A549 (cell line): ENCODE measurements around the gene SLC35B3. TPM values are rescaled to one million over a fixed set of nuclear protein-coding genes. Genes with fewer than 3 reads are reported as not detected.

Source experiments
- ATAC-seq, 2 experiments: fragments of 200-7000 bp in 1 of 2; fragments of >200 bp in 1 of 2; cut with Nextera tagmentation in 1 of 2; cut with Tn5 transposase in 1 of 2; 3 replicates each; pipeline versions ENCODE4 v1.8.0 to v1.9.1; 2018 to 2020; ENCODE audit warnings: mild to moderate bottlenecking in 1 of 2, moderate library complexity in 1 of 2
- CTCF ChIA-PET: fragments of 300-600 bp; sonication (Branson Sonifier 250); formaldehyde crosslinking; extraction: SDS; loops from one replicate; lab custom pipeline; 2021; ENCODE audit warnings: antibody characterized with exemption, inconsistent platforms; lab: Yijun Ruan, JAX
- POLR2A ChIA-PET: fragments of 350-600 bp; formaldehyde crosslinking; extraction: SDS; loops from one replicate; lab custom pipeline; 2021; ENCODE audit warnings: antibody characterized with exemption, inconsistent platforms; lab: Yijun Ruan, JAX
- DNase-seq, 2 experiments: peaks; one replicate each; pipeline versions ENCODE4 v3.0.0 to v3.0.0-alpha.2; 2011 to 2016; ENCODE audit warnings: low read depth in 1 of 2, low spot score in 1 of 2
- FAIRE-seq: peaks from 2 replicates; lab custom pipeline; 2011; peaks lifted over from hg19 to GRCh38; lab: Jason Lieb, UNC
- H3K27ac ChIP-seq, 2 experiments: fragments of >200 bp; sonication (Bioruptor Twin); formaldehyde crosslinking; 3 replicates each; pipeline ENCODE4 v1.5.1; 2016 to 2017
- H3K4me1 ChIP-seq: fragments of >200 bp; sonication (Bioruptor Twin); formaldehyde crosslinking; 3 replicates; pipeline ENCODE4 v1.6.1; 2016
- H3K4me2 ChIP-seq: fragments of >200 bp; sonication (Bioruptor Twin); formaldehyde crosslinking; 3 replicates; pipeline ENCODE4 v1.6.1; 2016
- H3K4me3 ChIP-seq: fragments of >200 bp; sonication (Bioruptor Twin); formaldehyde crosslinking; 3 replicates; pipeline ENCODE4 v1.5.1; 2016
- H3K9me3 ChIP-seq: fragments of >200 bp; sonication (Bioruptor Twin); formaldehyde crosslinking; 3 replicates; pipeline ENCODE4 v1.6.1; 2016
- BHLHE40 ChIP-seq: IDR thresholded peaks from 2 replicates; pipeline ENCODE4 v1.6.1; 2012; ENCODE audit warnings: low read depth, low read length, inconsistent platforms
- CHD4 ChIP-seq: fragments of 200-600 bp; sonication (generic); IDR thresholded peaks from 2 replicates; pipeline ENCODE4 v1.6.1; 2016; ENCODE audit warnings: antibody characterized with exemption, mild to moderate bottlenecking, borderline replicate concordance
- E2F6 ChIP-seq: IDR thresholded peaks from 2 replicates; pipeline ENCODE4 v1.6.1; 2012; ENCODE audit warnings: low read depth, borderline replicate concordance
- FOSB ChIP-seq: fragments of 250-450 bp; sonication (Bioruptor Pico); IDR thresholded peaks from 2 replicates; pipeline ENCODE4 v1.5.0; 2020; ENCODE audit warnings: mild to moderate bottlenecking, moderate library complexity
- GATA3 ChIP-seq: IDR thresholded peaks from 2 replicates; pipeline ENCODE4 v1.6.1; 2012; ENCODE audit warnings: borderline replicate concordance
- HEYL ChIP-seq: fragments of 250-450 bp; sonication (Bioruptor Pico); IDR thresholded peaks from 2 replicates; pipeline ENCODE4 v1.8.0; 2021; ENCODE audit warnings: mild to moderate bottlenecking, moderate library complexity
- HOXB13 ChIP-seq: fragments of 250-450 bp; sonication (Bioruptor Pico); IDR thresholded peaks from 2 replicates; pipeline ENCODE4 v1.5.0; 2020; ENCODE audit warnings: low read depth, mild to moderate bottlenecking, moderate library complexity
- KDM1A ChIP-seq: fragments of 200-600 bp; sonication (generic); IDR thresholded peaks from 2 replicates; pipeline ENCODE4 v1.6.1; 2016; ENCODE audit warnings: low read depth, mild to moderate bottlenecking
- KDM5A ChIP-seq: fragments of 200-600 bp; sonication (generic); IDR thresholded peaks from 2 replicates; pipeline ENCODE4 v1.6.1; 2016; ENCODE audit warnings: antibody characterized with exemption, mild to moderate bottlenecking
- MAX ChIP-seq: IDR thresholded peaks from 2 replicates; pipeline ENCODE4 v1.6.1; 2012
- MYC ChIP-seq: IDR thresholded peaks from 2 replicates; pipeline ENCODE4 v1.6.1; 2012; ENCODE audit warnings: mild to moderate bottlenecking, inconsistent platforms, low read length, improper control_type of control experiment, borderline replicate concordance
- PHF8 ChIP-seq: fragments of 200-600 bp; sonication (generic); IDR thresholded peaks from 2 replicates; pipeline ENCODE4 v1.6.1; 2016; ENCODE audit warnings: low read depth, mild to moderate bottlenecking, antibody characterized with exemption, moderate library complexity, borderline replicate concordance
- POLR2A ChIP-seq: IDR thresholded peaks from 2 replicates; pipeline ENCODE4 v1.6.1; 2012; ENCODE audit warnings: mild to moderate bottlenecking, low read length
- POLR2AphosphoS2 ChIP-seq: conservative IDR thresholded peaks from 2 replicates; pipeline ENCODE4 v1.6.1; 2012; ENCODE audit warnings: low read length, improper control_type of control experiment, inconsistent platforms
- RFX5 ChIP-seq: fragments of 450-650 bp; IDR thresholded peaks from 2 replicates; pipeline ENCODE4 v1.7.1; 2014; ENCODE audit warnings: antibody characterized with exemption, mild to moderate bottlenecking, moderate library complexity
- RNF2 ChIP-seq: fragments of 200-600 bp; sonication (generic); IDR thresholded peaks from 2 replicates; pipeline ENCODE4 v1.6.1; 2016; ENCODE audit warnings: low read depth, mild to moderate bottlenecking, antibody characterized with exemption, moderate library complexity, borderline replicate concordance
- TFCP2L1 ChIP-seq: fragments of 250-450 bp; sonication (Bioruptor Pico); IDR thresholded peaks from 2 replicates; pipeline ENCODE4 v1.5.0; 2021; ENCODE audit warnings: mild to moderate bottlenecking
- TP53 ChIP-seq: fragments of 250-450 bp; sonication (Bioruptor Pico); IDR thresholded peaks from 2 replicates; pipeline ENCODE4 v1.5.0; 2021; ENCODE audit warnings: mild to moderate bottlenecking, moderate library complexity
- WGBS: methylation state at CpG from one replicate; pipeline ENCODE4 v1.1.6; 2017; ENCODE audit errors: missing lambda C conversion rate; 5-methylcytosine and 5-hydroxymethylcytosine counted together
- polyA plus RNA-seq, 4 experiments: library from polyadenylated mRNA; depleted of rRNA in 3 of 4; stranded (reverse); fragments of >200 nt; fragmentation: RNase III in 1 of 4; extraction: RNeasy Plus Mini Kit Qiagen cat#74134 plus additional on column Dnase treatment in 1 of 4; gene quantifications; 2 replicates in 3 of 4; 3 replicates in 1 of 4; pipeline ENCODE4 v1.2.3, GENCODE V29; 2011 to 2017
- TF ChIP-seq, protein P1 (sequence below): fragments of 150-350 bp; IDR thresholded peaks from 2 replicates; pipeline ENCODE4 v1.6.1; 2014; ENCODE audit warnings: low read depth, mild to moderate bottlenecking, low read length
- TF ChIP-seq, protein P2 (sequence below): fragments of 450-650 bp; IDR thresholded peaks from 2 replicates; pipeline ENCODE4 v1.6.1; 2014; ENCODE audit warnings: antibody characterized with exemption
- TF ChIP-seq, protein P3 (sequence below): fragments of 250-450 bp; sonication (Bioruptor Pico); IDR thresholded peaks from 2 replicates; pipeline ENCODE4 v1.5.0; 2021; ENCODE audit warnings: mild to moderate bottlenecking, moderate library complexity, borderline replicate concordance

SLC35B3 gene
- polyA plus RNA-seq, 2 of the 4 experiments (the other 2 are of a cell fraction) = 13.3 to 22.9 TPM

- POLR2A ChIA-PET = no interaction called here
- no peak overlapping the region for H3K4me2 ChIP-seq
- no peak for FAIRE-seq
- no peak for ATAC-seq
- CTCF ChIA-PET = interaction anchor here (0.7 kb wide), 1 partner anchor 1166 kb away, joined by 3 read pairs; no protein-coding TSS in a partner anchor
- H3K4me3 ChIP-seq = no peak overlapping the region
- DNase-seq = no peak
- no peaks in the 10 kb centered on the region for H3K4me1 ChIP-seq
- no peaks in the 10 kb centered on the region for H3K9me3 ChIP-seq
- WGBS = 22% methylated on average over 1 of the region's 1 CpG
- H3K27ac ChIP-seq = no peak overlapping the region
- TF ChIP-seq MAX (no peak), PHF8 (no peak), E2F6 (no peak), HOXB13 (CRISPR knock-in tag) (no peak), GATA3 (no peak), BHLHE40 (no peak), CHD4 (no peak), RFX5 (no peak), TP53 (CRISPR knock-in tag) (no peak), TFCP2L1 (CRISPR knock-in tag) (no peak), FOSB (CRISPR knock-in tag) (no peak), KDM1A (no peak), POLR2A (no peak), RNF2 (no peak), POLR2AphosphoS2 (no peak)
- TF ChIP-seq, protein P1, sequence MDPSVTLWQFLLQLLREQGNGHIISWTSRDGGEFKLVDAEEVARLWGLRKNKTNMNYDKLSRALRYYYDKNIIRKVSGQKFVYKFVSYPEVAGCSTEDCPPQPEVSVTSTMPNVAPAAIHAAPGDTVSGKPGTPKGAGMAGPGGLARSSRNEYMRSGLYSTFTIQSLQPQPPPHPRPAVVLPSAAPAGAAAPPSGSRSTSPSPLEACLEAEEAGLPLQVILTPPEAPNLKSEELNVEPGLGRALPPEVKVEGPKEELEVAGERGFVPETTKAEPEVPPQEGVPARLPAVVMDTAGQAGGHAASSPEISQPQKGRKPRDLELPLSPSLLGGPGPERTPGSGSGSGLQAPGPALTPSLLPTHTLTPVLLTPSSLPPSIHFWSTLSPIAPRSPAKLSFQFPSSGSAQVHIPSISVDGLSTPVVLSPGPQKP = no peak
These were observed 6.1 kb upstream of the SLC35B3 start for GRCh38 chr6:8441452-8441851.

DNA sequence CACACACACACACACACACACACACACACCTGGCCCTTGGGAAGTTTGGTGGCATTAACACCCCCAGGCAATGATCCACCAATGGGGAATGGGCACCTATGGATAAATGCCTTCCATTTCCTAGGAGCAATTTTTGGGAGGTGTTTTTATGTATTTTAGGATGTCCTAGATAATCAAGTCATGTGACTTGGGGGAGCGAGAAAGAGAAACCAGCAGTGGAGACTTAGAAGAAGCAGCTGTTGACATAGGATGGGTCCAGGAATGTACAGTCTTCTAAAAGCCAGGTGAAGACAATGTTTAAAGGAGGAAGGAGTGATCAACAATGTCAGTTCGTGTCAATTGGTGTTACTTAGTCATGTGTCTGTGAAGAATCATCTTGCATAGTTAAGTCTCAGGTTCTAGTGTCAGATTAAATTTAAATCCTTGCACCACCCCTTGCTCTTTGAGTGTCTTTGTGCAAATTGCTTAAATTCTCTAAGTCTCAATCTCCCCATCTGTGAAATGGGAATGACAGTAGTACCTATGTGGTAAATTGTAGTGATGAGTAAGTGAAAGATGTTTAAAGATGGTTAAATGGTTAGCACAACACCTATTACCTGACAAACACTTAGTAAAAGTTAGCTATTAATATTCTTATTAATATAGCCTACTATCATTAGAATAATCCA lies 4.4 kb upstream of the SLC35B3 start:
- DNase-seq = no peak

DNA sequence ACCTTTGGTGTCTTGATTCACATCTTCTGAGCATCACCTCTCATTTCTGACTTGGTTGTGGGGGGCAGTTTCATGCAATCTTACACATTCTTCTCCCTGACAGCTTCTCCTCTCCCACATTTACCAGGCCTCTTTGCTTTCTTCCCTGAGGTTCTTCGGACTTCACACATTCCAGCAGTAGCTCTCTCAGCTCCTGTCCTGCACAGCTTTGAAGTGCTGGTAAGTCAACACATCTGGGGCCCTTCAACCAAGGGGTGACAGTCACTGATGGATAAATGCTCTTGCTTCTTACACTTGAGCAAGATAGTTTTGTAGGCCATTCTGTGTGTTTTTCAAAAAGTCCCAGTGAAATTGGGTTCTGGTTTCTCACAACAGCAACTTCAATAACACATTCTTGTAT lies 2.5 kb upstream of the SLC35B3 start:
- Histone ChIP-seq H3K27ac (no peak overlapping the region), H3K4me3 (no peak overlapping the region), H3K4me2 (no peak overlapping the region), H3K9me3 (no peaks in the 10 kb centered on the region), H3K4me1 (peaks cover 10% of the 10 kb centered on the region; the same call in 1 of the 3 replicates)
- POLR2A ChIA-PET = no interaction called here
- no peak for FAIRE-seq
- no peak for DNase-seq
- WGBS = 88% methylated on average over 1 of the region's 1 CpG
- TF ChIP-seq MYC = no peak
- no peak for TF ChIP-seq HOXB13 (CRISPR knock-in tag)
- TF ChIP-seq, protein P2, sequence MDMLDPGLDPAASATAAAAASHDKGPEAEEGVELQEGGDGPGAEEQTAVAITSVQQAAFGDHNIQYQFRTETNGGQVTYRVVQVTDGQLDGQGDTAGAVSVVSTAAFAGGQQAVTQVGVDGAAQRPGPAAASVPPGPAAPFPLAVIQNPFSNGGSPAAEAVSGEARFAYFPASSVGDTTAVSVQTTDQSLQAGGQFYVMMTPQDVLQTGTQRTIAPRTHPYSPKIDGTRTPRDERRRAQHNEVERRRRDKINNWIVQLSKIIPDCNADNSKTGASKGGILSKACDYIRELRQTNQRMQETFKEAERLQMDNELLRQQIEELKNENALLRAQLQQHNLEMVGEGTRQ = no peak
- TF ChIP-seq KDM5A = no peak
- TF ChIP-seq BHLHE40 = no peak
- no peak for TF ChIP-seq GATA3
- TF ChIP-seq HEYL = no peak
- ATAC-seq = no peak
- CTCF ChIA-PET = no interaction called here

More for the DNA sequence above, 4.4 kb upstream of the SLC35B3 start:
- POLR2A ChIA-PET = no interaction called here
- ATAC-seq (no peak), FAIRE-seq (no peak)
- no peak overlapping the region for H3K4me3 ChIP-seq
- H3K4me1 ChIP-seq = 0 out of 3 replicates have a peak, but pooled peaks cover 2% of the 10 kb centered on the region
- H3K9me3 ChIP-seq = no peaks in the 10 kb centered on the region
- TF ChIP-seq MAX = no peak
- TF ChIP-seq, protein P3, sequence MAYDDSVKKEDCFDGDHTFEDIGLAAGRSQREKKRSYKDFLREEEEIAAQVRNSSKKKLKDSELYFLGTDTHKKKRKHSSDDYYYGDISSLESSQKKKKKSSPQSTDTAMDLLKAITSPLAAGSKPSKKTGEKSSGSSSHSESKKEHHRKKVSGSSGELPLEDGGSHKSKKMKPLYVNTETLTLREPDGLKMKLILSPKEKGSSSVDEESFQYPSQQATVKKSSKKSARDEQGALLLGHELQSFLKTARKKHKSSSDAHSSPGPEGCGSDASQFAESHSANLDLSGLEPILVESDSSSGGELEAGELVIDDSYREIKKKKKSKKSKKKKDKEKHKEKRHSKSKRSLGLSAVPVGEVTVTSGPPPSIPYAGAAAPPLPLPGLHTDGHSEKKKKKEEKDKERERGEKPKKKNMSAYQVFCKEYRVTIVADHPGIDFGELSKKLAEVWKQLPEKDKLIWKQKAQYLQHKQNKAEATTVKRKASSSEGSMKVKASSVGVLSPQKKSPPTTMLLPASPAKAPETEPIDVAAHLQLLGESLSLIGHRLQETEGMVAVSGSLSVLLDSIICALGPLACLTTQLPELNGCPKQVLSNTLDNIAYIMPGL (CRISPR knock-in tag) = no peak
- 23% methylated on average over 2 of the region's 2 CpGs for WGBS
- no peak overlapping the region for H3K27ac ChIP-seq
- H3K4me2 ChIP-seq = no peak overlapping the region
- CTCF ChIA-PET = interaction anchor here (0.6 kb wide), 1 partner anchor 204 kb away, joined by 3 read pairs; no protein-coding TSS in a partner anchor
